HepG2 (cell line): ENCODE results near the gene DUS1L. TPM values are rescaled to one million over a fixed set of nuclear protein-coding genes. Genes with fewer than 3 reads are reported as not detected.

ENCODE experiments used
- ATF5 ChIP-seq: sonication (generic); formaldehyde crosslinking; IDR thresholded peaks from 2 replicates; pipeline ENCODE4 v1.4.0; 2020; ENCODE audit warnings: mild to moderate bottlenecking, low read depth, missing genetic modification reagents
- HES4 ChIP-seq: sonication (generic); formaldehyde crosslinking; IDR thresholded peaks from 2 replicates; pipeline ENCODE4 v1.9.0; 2021; ENCODE audit warnings: mild to moderate bottlenecking, missing genetic modification reagents, borderline replicate concordance
- KLF16 ChIP-seq, 2 experiments: sonication (generic) in 1 of 2; formaldehyde crosslinking in 1 of 2; IDR thresholded peaks; 2 replicates each; pipeline versions ENCODE4 v1.6.1 to v1.8.0; 2016 to 2023; ENCODE audit warnings: missing genetic modification reagents in 2 of 2, missing compliant biosample characterization in 1 of 2
- MED8 ChIP-seq: sonication (generic); formaldehyde crosslinking; IDR thresholded peaks from 2 replicates; pipeline ENCODE4 v1.8.1; 2023; ENCODE audit warnings: mild to moderate bottlenecking, missing genetic modification reagents; ENCODE audit not compliant: insufficient replicate concordance
- MIXL1 ChIP-seq: IDR thresholded peaks from 2 replicates; pipeline ENCODE4 v1.6.1; 2016
- STAT6 ChIP-seq: sonication (generic); formaldehyde crosslinking; IDR thresholded peaks from 2 replicates; pipeline ENCODE4 v1.4.0; 2020; ENCODE audit warnings: missing genetic modification reagents, mild to moderate bottlenecking, borderline replicate concordance
- TFAP4 ChIP-seq: sonication (generic); IDR thresholded peaks from 2 replicates; pipeline ENCODE4 v1.6.1; 2016; ENCODE audit warnings: low read depth, borderline replicate concordance
- ZBTB33 ChIP-seq: sonication (generic); formaldehyde crosslinking; IDR thresholded peaks from 2 replicates; pipeline ENCODE4 v1.4.0; 2020; ENCODE audit warnings: missing genetic modification reagents
- ZKSCAN8 ChIP-seq: IDR thresholded peaks from 2 replicates; pipeline ENCODE4 v1.6.1; 2016; ENCODE audit warnings: borderline replicate concordance, missing genetic modification reagents, missing compliant biosample characterization
- ZNF20 ChIP-seq: sonication (generic); formaldehyde crosslinking; IDR thresholded peaks from 2 replicates; pipeline ENCODE4 v1.4.0; 2020; ENCODE audit warnings: mild to moderate bottlenecking, moderate library complexity, missing genetic modification reagents
- ZNF317 ChIP-seq: sonication (generic); formaldehyde crosslinking; IDR thresholded peaks from 2 replicates; pipeline ENCODE4 v1.5.0; 2020; ENCODE audit warnings: mild to moderate bottlenecking, missing genetic modification reagents
- ZNF350 ChIP-seq: sonication (generic); formaldehyde crosslinking; IDR thresholded peaks from 2 replicates; pipeline ENCODE4 v1.4.0; 2020; ENCODE audit warnings: mild to moderate bottlenecking, low read depth, missing genetic modification reagents, borderline replicate concordance
- ZNF552 ChIP-seq: sonication (generic); formaldehyde crosslinking; IDR thresholded peaks from 2 replicates; pipeline ENCODE4 v1.9.0; 2022; ENCODE audit warnings: missing genetic modification reagents, mild to moderate bottlenecking, borderline replicate concordance
- ZNF746 ChIP-seq: sonication (generic); formaldehyde crosslinking; IDR thresholded peaks from 2 replicates; pipeline ENCODE4 v1.8.0; 2022; ENCODE audit warnings: mild to moderate bottlenecking, missing genetic modification reagents
- ZNF83 ChIP-seq: sonication (generic); formaldehyde crosslinking; IDR thresholded peaks from 2 replicates; pipeline ENCODE4 v1.4.0; 2020; ENCODE audit warnings: missing genetic modification reagents, mild to moderate bottlenecking, borderline replicate concordance
- ZNF891 ChIP-seq: sonication (generic); formaldehyde crosslinking; IDR thresholded peaks from 2 replicates; pipeline ENCODE4 v1.5.0; 2020; ENCODE audit warnings: mild to moderate bottlenecking, missing genetic modification reagents
- polyA plus RNA-seq, 8 experiments: library from polyadenylated mRNA; depleted of rRNA in 3 of 8; stranded (reverse) in 7 of 8; unstranded in 1 of 8; fragments of >200 nt; fragmentation: Illumina TruSeq in 4 of 8; extraction: Trizol in 4 of 8; gene quantifications; 2 replicates each; pipeline versions ENCODE4 v1.2.1 to v1.2.3, GENCODE V29; 2011 to 2016; ENCODE audit warnings: low read depth in 4 of 8, missing spikeins in 1 of 8, mixed read lengths in 1 of 8; ENCODE audit not compliant: insufficient read depth in 1 of 8
- total RNA-seq, 5 experiments: library from RNA; depleted of rRNA; stranded (reverse); fragments of >200 nt; fragmentation: Illumina TruSeq; extraction: Trizol; gene quantifications; 2 replicates each; pipeline ENCODE4 v1.2.3, GENCODE V29; 2016; ENCODE audit warnings: low read depth in 1 of 5

Gene DUS1L
- total and polyA plus RNA-seq, 2 of the 13 experiments (the other 11 are each of a cell fraction or from before 2014, with no cell fraction given) = 81.0 to 109 TPM

- TF ChIP-seq TFAP4 (peak; percentile 88; the same call in 1 of the 2 replicates), KLF16 (CRISPR knock-in tag; IDR thresholded peaks at IDR 0.05) (peak in 1 of 2 experiments; percentile 45; a peak in 1 of 4 replicates), ZNF746 (CRISPR knock-in tag) (no peak), HES4 (CRISPR knock-in tag) (no peak), ZBTB33 (peak; percentile 65; the same call in 1 of the 2 replicates), ZNF891 (CRISPR knock-in tag) (no peak), ZNF552 (CRISPR knock-in tag) (no peak; the same call in none of the 2 replicates), ZKSCAN8 (peak; percentile 41; the same call in 1 of the 2 replicates), ATF5 (0 out of 2 replicates have a peak, but pooled peaks have one; percentile 67), MED8 (CRISPR knock-in tag) (peak; percentile 48), ZNF20 (CRISPR knock-in tag) (no peak), ZNF350 (CRISPR knock-in tag) (peak; percentile 72; the same call in 1 of the 2 replicates), ZNF317 (CRISPR knock-in tag) (peak; percentile 66), STAT6 (no peak), ZNF83 (CRISPR knock-in tag) (peak; percentile 63; the same call in 1 of the 2 replicates), MIXL1 (CRISPR knock-in tag) (no peak)
These were observed 8.6 kb downstream of the DUS1L start (continued) for GRCh38 chr17:82056729-82057621.
